ENCODE data around the gene VOPP1. TPM values are rescaled to one million over a fixed set of nuclear protein-coding genes. Genes with fewer than 3 reads are reported as not detected.

The VOPP1 gene
- total and polyA plus RNA-seq, 2 of the 13 experiments (the other 11 are each of a cell fraction or from before 2014, with no cell fraction given) = 21.8 to 55.3 TPM

GRCh38 chr7:55489552-55489951 lies 82.8 kb downstream of the VOPP1 start:
- no TSS peak for BruUV-seq (replicated peaks)
- ChIA-PET POLR2A (no interaction called here), CTCF (ENCODE audit: low intra/inter-chr PET ratio, low total read pairs) (no interaction called here)
- Histone ChIP-seq H3K4me2 (ENCODE audit: low read depth, low read length) (no peak overlapping the region), H3K79me2 (ENCODE audit: insufficient read depth, low read length) (no peaks in the 10 kb centered on the region), H3K27me3 (ENCODE audit: control insufficient read depth in 1 of 2, insufficient read depth in 2 of 2, low read length in 2 of 2) (no peaks in the 10 kb centered on the region), H3K27ac (ENCODE audit: extremely low read length, insufficient read depth, low read length) (no peak overlapping the region), H3K36me3 (replicated peaks in 1 of 2; ENCODE audit: control insufficient read depth in 1 of 2, insufficient read depth in 2 of 2, low read length in 2 of 2) (peaks cover 17 to 46% of the 10 kb centered on the region in 2 experiments), H4K20me1 (ENCODE audit: insufficient read depth, low read length) (no peaks in the 10 kb centered on the region), H3K4me3 (replicated peaks in 1 of 3; ENCODE audit: insufficient read depth in 1 of 3, low read depth in 2 of 3, low read length in 3 of 3) (no peak overlapping the region), H3K9me3 (ENCODE audit: low read length) (no peaks in the 10 kb centered on the region), H2AFZ (ENCODE audit: low read length) (no peak overlapping the region), H3K4me1 (ENCODE audit: insufficient read depth, low read length) (no peaks in the 10 kb centered on the region), H3K9ac (ENCODE audit: insufficient read depth, low read depth, low read length) (no peak overlapping the region)
- 97% methylated on average over 4 of the region's 6 CpGs for WGBS (ENCODE audit: low lambda C conversion rate)
- DNase-seq (ENCODE audit: low spot score) (no peak), ATAC-seq (no peak), FAIRE-seq (no peak)
- no peak for TF ChIP-seq ZSCAN21 (CRISPR knock-in tag; IDR thresholded peaks at IDR 0.05; ENCODE audit: borderline replicate concordance)
- no peak for TF ChIP-seq ZNF598 (CRISPR knock-in tag; IDR thresholded peaks at IDR 0.05; ENCODE audit: borderline replicate concordance)
- no peak for TF ChIP-seq NR1H2 (CRISPR knock-in tag; IDR thresholded peaks at IDR 0.05; ENCODE audit: borderline replicate concordance, low read depth)
- in situ Hi-C loops (cut with HindIII; ENCODE audit: extremely low pct_ligation_motif_present, low pct_unique_long_range_greater_than_20kb) (no loop called here), intact Hi-C loops (cut with micrococcal nuclease; ENCODE audit: unreplicated experiment) (no loop called here)

GRCh38 chr7:55488804-55489340 lies 83.4 kb downstream of the VOPP1 start:
- ChIA-PET POLR2A (no interaction called here), CTCF (ENCODE audit: low intra/inter-chr PET ratio, low total read pairs) (no interaction called here)
- TF ChIP-seq ZSCAN12 (CRISPR knock-in tag; IDR thresholded peaks at IDR 0.05) = no peak
- no peak for TF ChIP-seq YEATS4 (CRISPR knock-in tag; IDR thresholded peaks at IDR 0.05; ENCODE audit: borderline replicate concordance)
- Histone ChIP-seq H3K4me3 (replicated peaks in 1 of 3; ENCODE audit: insufficient read depth in 1 of 3, low read depth in 2 of 3, low read length in 3 of 3) (no peak overlapping the region), H3K79me2 (ENCODE audit: insufficient read depth, low read length) (no peaks in the 10 kb centered on the region), H3K4me1 (ENCODE audit: insufficient read depth, low read length) (no peaks in the 10 kb centered on the region), H2AFZ (ENCODE audit: low read length) (no peak overlapping the region), H3K27ac (ENCODE audit: extremely low read length, insufficient read depth, low read length) (no peak overlapping the region), H3K9me3 (ENCODE audit: low read length) (no peaks in the 10 kb centered on the region), H3K4me2 (ENCODE audit: low read depth, low read length) (no peak overlapping the region), H3K9ac (ENCODE audit: insufficient read depth, low read depth, low read length) (no peak overlapping the region), H3K27me3 (ENCODE audit: control insufficient read depth in 1 of 2, insufficient read depth in 2 of 2, low read length in 2 of 2) (no peaks in the 10 kb centered on the region), H3K36me3 (replicated peaks in 1 of 2; ENCODE audit: control insufficient read depth in 1 of 2, insufficient read depth in 2 of 2, low read length in 2 of 2) (peaks cover 17 to 52% of the 10 kb centered on the region in 2 experiments), H4K20me1 (ENCODE audit: insufficient read depth, low read length) (no peaks in the 10 kb centered on the region)
- WGBS (ENCODE audit: low lambda C conversion rate) = 97% methylated on average over 6 of the region's 6 CpGs
- intact Hi-C loops (cut with micrococcal nuclease; ENCODE audit: unreplicated experiment) = no loop called here
- in situ Hi-C loops (cut with HindIII; ENCODE audit: extremely low pct_ligation_motif_present, low pct_unique_long_range_greater_than_20kb) = no loop called here
- DNase-seq (ENCODE audit: low spot score) (no peak), ATAC-seq (no peak), FAIRE-seq (no peak)
- no TSS peak for BruUV-seq (replicated peaks)

Measured in HepG2 (cell line).